ENCODE data around the gene TULP4. TPM values are rescaled to one million over a fixed set of nuclear protein-coding genes. Genes with fewer than 3 reads are reported as not detected.

Gene TULP4
- total and polyA plus RNA-seq, 2 of the 8 experiments (the other 6 are each of a cell fraction or from before 2014, with no cell fraction given), result 7.7 to 51.6 TPM

DNA sequence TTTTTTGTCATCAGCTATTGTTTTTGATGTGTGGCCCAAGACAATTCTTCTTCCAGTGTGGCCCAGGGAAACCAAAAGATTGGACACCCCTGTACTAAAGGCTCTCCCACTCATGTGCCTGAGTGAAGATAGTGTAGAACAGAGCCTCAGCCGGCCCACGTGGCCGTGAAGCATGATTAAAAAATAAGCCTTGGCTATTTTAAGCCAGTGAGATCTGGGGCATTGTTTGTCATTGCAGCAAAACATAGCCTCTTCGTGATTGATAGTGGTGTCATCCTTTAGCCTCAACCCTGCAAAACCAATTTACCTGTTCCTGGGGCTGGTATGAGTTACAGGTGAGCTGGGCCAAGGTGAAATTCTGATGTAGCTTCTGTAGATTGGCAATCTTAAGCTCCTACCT is 85.3 kb downstream of the TULP4 start:
- Histone ChIP-seq H3K4me3 (ENCODE audit: extremely low read depth in 1 of 4, insufficient read depth in 2 of 4, low read depth in 3 of 4, low read length in 4 of 4) (no peak overlapping the region), H2BK120ac (replicated peaks; ENCODE audit: low read depth, low read length) (no peak overlapping the region), H3K23ac (ENCODE audit: insufficient read length) (no peak overlapping the region), H3K14ac (ENCODE audit: insufficient read length) (no peak overlapping the region), H4K8ac (ENCODE audit: extremely low read depth, insufficient read depth, low read length) (no peak overlapping the region), H2AK5ac (ENCODE audit: low read depth, low read length) (no peak overlapping the region), H3K36me3 (ENCODE audit: control insufficient read depth in 2 of 4, insufficient read depth in 4 of 4, low read length in 3 of 4) (no peaks in the 10 kb centered on the region; a peak in 1 of 8 replicates), H4K91ac (replicated peaks; ENCODE audit: insufficient read length, low read length) (no peak overlapping the region), H2AFZ (ENCODE audit: low read length) (no peak overlapping the region), H3K18ac (ENCODE audit: extremely low read depth, low read length) (no peak overlapping the region), H4K20me1 (replicated peaks in 1 of 2; ENCODE audit: control insufficient read depth in 1 of 2, insufficient read depth in 2 of 2, low read length in 2 of 2) (peaks cover 0 to 2% of the 10 kb centered on the region in 2 experiments), H3K23me2 (ENCODE audit: low read depth, low read length) (no peaks in the 10 kb centered on the region), H2BK5ac (ENCODE audit: low read depth, low read length) (no peak overlapping the region), H3K79me2 (ENCODE audit: control insufficient read depth in 1 of 2, insufficient read depth in 2 of 2, low read length in 2 of 2) (peaks cover 0 to 6% of the 10 kb centered on the region in 2 experiments; a peak in 2 of 4 replicates), H3K27me3 (replicated peaks in 1 of 4; ENCODE audit: control insufficient read depth in 3 of 4, extremely low read depth in 1 of 4, insufficient read depth in 3 of 4, low read length in 3 of 4) (no peaks in the 10 kb centered on the region), H2BK15ac (ENCODE audit: low read length) (no peak overlapping the region), H3K56ac (replicated peaks; ENCODE audit: insufficient read length, low read depth, low read length) (no peak overlapping the region), H3K27ac (ENCODE audit: low read depth, low read length) (no peak overlapping the region), H2BK20ac (ENCODE audit: low read length) (no peak overlapping the region), H2BK12ac (ENCODE audit: low read depth, low read length) (no peak overlapping the region), H3K4ac (replicated peaks; ENCODE audit: insufficient read length, low read depth, low read length) (no peak overlapping the region), H3K9ac (replicated peaks in 1 of 4; ENCODE audit: extremely low read depth in 1 of 4, low read depth in 3 of 4, low read length in 3 of 4) (no peak overlapping the region), H3K4me2 (ENCODE audit: insufficient read depth in 1 of 2, low read depth in 2 of 2, low read length in 2 of 2) (no peak overlapping the region), H3K9me3 (ENCODE audit: insufficient read depth in 2 of 2, low read depth in 1 of 2, low read length in 1 of 2) (peaks cover 8 to 14% of the 10 kb centered on the region in 2 experiments), H4K5ac (ENCODE audit: insufficient read length, low read depth, low read length) (no peak overlapping the region), H3K79me1 (ENCODE audit: low read depth, low read length) (no peaks in the 10 kb centered on the region), H3K4me1 (replicated peaks in 1 of 4; ENCODE audit: control insufficient read depth in 3 of 4, insufficient read depth in 4 of 4, low read length in 3 of 4) (peaks cover 0 to 5% (median 0%) of the 10 kb centered on the region in 4 experiments; a peak in 2 of 7 replicates)
- ChIA-PET POLR2A (ENCODE audit: partially characterized antibody) (interaction anchor here (1.0 kb wide), 1 partner anchor 138 kb away, joined by 3 read pairs; no protein-coding TSS in a partner anchor), CTCF (ENCODE audit: partially characterized antibody) (interaction anchor here (1.2 to 2.0 kb wide), 6 partner anchors 9 to 183 kb away, joined by 3 to 9 read pairs (median 5); no protein-coding TSS in a partner anchor)
- FAIRE-seq (no peak), DNase-seq (ENCODE audit: low read depth in 1 of 2, low spot score in 2 of 2) (no peak)
- 92% methylated on average over 4 of the region's 4 CpGs; no CpG with 5 or more reads in 1 of the 2 experiments for WGBS, 2 experiments (ENCODE audit: extremely low coverage in 1 of 2, insufficient coverage in 1 of 2, insufficient read length in 1 of 2, insufficient replicate concordance in 2 of 2, low coverage in 1 of 2, low lambda C conversion rate in 2 of 2, missing lambda C conversion rate in 1 of 2)
- TF ChIP-seq SIX5 (IDR thresholded peaks at IDR 0.05; ENCODE audit: low read depth, low read length) (no peak), GABPA (IDR thresholded peaks at IDR 0.05; ENCODE audit: borderline replicate concordance, insufficient read depth, low read length) (no peak), SAP30 (IDR thresholded peaks at IDR 0.05; ENCODE audit: insufficient read depth, insufficient replicate concordance, low read length) (no peak), POLR2A (IDR thresholded peaks at IDR 0.05; ENCODE audit: control extremely low read depth in 1 of 2, low read depth in 2 of 2, low read length in 2 of 2) (no peak), TCF12 (IDR thresholded peaks at IDR 0.05; ENCODE audit: low read depth, low read length) (no peak), BRCA1 (IDR thresholded peaks at IDR 0.05; ENCODE audit: low read depth, low read length) (no peak), SUZ12 (IDR thresholded peaks at IDR 0.05; ENCODE audit: low read length) (no peak), PHF8 (conservative IDR thresholded peaks at IDR 0.05; ENCODE audit: low read depth, low read length) (no peak), ASH2L (IDR thresholded peaks at IDR 0.05; ENCODE audit: low read length) (no peak), CBX8 (IDR thresholded peaks at IDR 0.05; ENCODE audit: borderline replicate concordance, low read depth, low read length) (no peak), CTBP2 (IDR thresholded peaks at IDR 0.05; ENCODE audit: borderline replicate concordance, insufficient read depth, insufficient read length, low read length) (no peak), SP4 (IDR thresholded peaks at IDR 0.05; ENCODE audit: low read length) (no peak), CHD2 (IDR thresholded peaks at IDR 0.05; ENCODE audit: low read length) (no peak)
- TF ChIP-seq, protein P1, sequence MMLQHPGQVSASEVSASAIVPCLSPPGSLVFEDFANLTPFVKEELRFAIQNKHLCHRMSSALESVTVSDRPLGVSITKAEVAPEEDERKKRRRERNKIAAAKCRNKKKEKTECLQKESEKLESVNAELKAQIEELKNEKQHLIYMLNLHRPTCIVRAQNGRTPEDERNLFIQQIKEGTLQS (IDR thresholded peaks at IDR 0.05; ENCODE audit: insufficient read depth, low read depth, low read length), result no peak
